NCI-H2171 treated with DMSO at 0.1 percent for 48 hours (cell line): ENCODE results near the gene LPIN1.

Experiments
- DNase-seq: peaks from one replicate; lab custom pipeline; 2025; lab: John Stamatoyannopoulos, UW

The LPIN1 gene

DNA sequence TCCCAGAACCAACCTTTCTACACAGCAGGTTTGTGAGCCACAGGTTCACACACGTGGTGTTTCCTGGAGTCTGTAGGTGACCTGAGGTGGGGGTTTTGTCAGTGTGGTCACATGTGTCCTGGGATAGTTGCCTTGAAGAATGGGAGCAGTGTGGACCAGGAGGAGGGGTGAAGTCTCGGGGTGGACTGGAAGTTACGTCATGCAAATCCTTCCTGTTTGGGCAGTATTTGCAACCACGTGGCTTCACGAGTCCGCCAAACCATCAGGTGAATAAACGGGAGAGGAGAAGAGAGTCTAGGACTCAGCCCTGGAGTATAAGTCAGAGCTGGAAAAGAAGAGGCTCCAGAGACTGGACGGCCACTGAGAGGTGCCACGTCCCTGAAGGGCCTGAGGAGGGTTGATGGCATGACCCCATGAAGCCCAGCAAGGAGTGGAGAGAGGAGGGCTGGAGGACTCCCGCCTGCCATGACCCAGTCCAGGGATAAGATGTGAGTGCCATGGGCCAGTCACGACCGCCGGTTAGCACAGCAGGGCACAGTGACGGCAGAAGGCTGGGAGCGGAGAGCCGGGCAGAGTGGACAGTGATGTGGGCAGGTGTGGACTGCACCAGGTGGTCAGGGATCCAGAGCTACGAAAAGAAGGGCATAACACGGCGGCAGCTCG is 16.5 kb downstream of the LPIN1 start:
- DNase-seq, result no peak

DNA sequence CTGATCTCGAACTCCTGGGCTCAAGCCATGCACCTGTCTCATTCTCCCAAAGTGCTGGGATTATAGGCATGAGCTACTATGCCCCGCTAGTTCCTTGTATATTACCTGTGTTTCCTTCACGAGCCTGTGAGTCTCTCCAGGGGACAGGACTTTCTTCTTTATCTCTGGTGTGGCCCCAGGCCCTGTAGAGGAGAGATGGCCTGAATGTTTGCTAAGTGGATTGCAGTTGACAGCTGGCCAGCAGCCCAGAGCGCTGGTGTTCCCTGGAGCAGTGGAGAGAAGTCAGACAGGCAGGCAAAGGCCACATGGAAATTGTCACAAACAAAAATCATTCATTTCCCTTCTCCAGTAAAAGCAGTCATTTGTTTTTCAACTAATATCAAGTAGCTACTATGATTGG is 17.9 kb downstream of the LPIN1 start:
- no peak for DNase-seq

DNA sequence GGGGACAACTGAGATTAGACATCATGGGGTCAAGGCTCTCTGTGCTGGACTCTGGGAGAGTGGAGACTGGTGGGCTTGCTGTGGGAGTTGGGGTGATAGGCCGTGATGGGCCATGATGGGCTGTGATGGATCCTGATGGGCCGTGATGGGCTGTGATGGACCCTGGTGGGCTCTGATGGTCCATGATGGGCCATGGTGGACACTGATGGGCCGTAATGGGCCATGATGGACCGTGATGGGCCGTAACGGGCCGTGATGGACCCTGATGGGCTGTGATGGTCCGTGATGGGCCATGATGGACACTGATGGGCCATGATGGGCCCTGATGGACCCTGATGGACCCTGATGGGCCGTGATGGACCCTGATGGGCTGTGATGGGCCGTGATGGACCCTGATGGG is 18.5 kb downstream of the LPIN1 start:
- no peak for DNase-seq

DNA sequence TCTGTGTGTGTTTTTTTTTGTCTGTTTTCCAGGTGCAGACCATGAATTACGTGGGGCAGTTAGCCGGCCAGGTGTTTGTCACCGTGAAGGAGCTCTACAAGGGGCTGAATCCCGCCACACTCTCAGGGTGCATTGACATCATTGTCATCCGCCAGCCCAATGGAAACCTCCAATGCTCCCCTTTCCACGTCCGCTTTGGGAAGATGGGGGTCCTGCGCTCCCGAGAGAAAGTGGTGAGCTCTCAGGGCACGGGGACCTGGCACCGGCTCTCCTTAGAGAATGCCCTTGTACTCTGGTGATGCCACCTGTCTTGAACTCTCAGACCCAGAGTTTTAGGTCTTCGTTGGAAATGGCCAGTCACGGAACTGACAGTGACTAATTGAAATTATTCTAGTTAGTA is 19.1 kb downstream of the LPIN1 start:
- DNase-seq, result no peak

DNA sequence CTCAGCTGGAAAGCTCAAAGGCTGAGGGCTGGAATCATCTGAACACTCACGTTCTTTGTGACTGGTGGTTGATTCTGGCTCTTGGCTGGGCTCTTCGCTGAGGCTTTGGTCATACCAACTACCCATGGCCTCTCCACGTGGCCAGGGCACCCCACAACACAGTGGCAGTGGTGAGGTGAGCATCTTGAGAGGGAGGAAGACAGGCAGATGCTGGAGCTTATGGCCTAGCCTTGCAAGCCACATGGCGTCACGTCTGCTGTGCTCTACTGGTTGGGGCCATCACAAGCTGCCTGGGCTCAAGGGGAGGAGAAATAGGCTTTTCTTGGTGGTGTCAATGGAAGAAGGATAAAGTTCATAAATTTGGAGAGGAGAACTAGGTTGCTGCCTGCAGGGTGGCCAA is 19.6 kb downstream of the LPIN1 start:
- DNase-seq, result no peak

DNA sequence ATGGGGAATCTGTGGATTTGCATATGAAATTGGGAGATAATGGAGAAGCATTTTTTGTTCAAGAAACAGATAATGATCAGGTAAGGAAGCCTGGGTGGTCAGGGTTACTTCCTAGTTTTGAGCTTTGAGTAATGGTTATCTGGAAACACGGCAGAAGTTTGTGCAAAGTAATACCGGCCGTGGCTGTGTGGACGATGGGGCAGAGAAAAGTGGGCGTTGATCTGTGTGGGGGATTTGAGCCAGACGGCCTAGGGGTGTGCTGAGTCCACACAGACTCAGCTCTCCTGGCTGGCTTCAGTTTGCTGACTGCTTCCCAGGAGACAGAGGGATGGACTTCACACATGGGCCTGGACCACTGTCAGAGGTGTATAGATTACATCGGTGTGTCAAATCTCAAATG is 21.3 kb downstream of the LPIN1 start:
- no peak for DNase-seq

DNA sequence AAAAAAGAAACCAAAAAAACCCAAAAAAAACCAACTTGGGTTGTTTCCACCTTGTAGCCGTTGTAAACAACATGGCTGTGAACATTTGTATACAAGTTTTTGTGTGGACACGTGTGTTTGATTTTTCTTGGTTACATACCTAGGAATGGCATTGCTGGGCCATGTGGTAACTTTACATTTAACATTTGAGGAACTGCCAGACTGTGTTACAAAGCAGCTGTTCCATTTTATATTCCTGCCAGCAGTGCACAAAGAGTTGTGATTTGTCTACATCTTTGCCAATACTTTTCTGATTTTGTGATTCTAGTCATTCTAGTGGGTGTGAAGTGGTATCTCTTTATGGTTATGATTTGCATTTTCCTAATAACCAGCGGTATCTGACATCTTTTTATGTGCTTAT is 22.5 kb downstream of the LPIN1 start:
- DNase-seq, result no peak

DNA sequence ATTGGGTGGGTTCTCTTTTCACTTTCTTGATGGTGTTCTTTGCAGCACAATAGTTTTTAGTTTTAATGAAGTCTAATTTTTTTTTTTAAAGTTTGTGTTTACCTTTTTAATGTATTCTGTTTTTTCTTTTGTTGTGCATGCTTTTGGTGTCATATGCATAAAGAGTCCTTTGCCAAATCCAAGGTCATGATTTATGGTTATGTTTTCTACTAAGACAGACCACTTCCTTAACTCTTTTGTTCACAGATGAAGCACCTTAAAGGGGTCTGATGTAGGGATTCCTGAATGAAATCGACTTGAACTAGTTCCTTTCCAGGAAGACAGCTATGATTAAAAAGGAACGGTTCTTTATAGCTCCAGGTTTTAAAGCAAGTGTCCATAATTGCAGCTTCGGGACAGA is 23.1 kb downstream of the LPIN1 start:
- DNase-seq, result no peak

DNA sequence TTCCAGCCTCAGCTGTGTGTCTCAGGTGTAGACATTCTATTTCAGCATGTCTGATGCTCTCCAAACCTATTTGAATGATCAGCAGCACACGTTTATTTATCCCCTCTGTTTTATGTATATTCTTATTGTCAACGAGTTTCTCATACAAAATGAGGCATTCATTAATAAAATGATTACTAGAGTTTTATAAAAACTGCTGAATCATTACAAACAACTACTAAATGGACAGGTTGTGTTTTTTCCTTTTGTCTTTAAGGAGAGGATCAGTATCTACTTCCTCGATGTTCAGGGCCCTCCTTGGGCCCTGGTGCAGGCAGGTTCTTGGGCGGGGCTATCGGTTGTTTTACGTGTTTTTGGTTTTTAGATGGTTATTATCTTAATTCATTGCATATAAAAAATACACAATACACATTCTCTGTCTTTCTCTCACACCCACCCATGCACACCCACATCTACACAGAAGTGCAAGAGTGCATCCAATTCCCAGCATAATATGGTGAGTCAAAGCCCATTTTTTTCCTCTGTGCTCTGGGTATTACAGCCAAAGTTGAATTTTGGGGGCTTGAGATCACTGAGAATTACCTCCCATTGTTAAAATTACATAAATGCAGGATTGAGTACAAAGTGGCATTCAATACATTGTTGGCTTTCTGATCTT is 24.2 kb downstream of the LPIN1 start:
- DNase-seq, result no peak

DNA sequence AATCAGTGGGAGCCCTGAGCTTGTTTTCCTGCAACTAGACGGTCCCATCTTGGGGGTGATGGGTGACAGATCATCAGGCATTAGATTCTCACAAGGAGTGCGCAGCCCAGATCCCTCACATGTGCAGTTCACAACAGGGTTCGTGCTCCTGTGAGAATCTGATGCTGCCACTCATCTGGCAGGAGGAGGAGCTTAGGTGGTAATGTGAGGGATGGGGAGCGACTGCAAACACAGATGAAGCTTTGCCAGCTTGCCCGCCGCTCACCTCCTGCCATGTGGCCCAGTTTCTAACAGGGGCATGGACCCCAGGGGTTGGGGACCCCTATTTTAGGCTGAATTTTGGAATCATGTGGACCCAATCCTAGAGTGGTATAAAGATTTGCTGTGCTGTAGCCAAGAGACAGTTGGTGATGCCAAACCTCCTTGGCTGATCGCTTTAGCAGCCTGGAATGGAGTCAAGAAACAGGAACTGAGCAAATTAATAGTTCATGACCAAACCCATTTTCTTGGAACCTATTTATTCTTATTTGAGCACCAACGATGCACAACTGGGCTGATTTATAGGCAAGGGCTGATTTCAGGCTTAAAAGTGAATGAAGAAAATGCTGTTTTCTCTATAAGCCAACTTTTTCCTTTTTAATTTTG is 25.7 kb downstream of the LPIN1 start:
- DNase-seq, result no peak

DNA sequence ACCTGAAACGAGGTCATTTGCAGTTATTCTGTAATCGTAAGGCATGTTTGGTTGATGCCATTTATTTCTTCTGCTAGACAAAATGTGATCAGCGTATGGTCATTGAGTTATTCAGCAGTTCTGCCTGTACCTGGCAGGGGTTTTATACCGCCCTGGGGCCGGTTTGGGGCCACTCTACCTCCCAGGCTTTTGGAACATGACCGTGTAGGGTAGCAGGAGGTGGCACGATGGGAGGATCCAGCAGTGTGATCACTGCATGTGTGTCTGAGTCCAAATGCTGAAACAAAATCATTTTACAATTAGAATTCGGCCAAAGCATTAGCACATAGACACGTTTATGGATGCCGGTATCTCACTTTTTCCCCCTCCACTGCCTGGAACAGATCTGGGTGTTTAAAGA is 26.7 kb downstream of the LPIN1 start:
- DNase-seq, result no peak

DNA sequence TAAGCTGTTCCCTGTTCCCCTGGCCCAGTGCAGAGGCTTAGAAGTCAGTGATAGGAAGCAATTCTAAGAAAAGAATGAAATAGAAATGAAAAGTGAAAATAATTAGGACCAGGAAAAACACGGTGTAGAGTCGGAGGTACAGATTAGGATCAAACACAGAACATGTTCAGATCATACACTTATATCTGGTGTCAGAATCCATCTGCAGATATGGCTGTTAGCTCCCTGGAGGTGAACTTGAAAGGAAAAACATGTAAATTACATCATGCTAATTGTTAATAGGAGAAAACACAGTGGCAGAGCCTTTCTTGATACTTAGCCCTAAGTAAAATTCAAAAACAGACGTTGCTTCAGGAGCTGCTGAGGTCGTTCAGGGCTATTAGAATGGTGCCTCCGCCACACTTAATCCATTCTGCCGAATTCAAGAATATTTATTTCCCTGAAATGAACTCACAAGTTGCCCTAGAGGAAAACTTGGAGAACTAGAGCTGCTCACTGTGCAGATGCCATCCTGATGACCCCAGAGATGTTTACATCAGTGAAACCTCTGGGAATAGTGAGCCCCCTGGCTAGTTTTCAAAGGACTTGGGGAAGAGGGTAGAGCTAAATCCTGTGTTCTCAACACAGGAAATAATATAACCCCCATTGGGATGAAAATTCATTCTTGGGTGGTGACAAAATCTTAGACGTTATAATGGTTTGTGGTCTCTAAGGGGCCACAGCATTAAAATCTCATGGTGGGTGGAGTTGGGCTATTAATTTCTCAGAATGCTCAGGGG is 27.5 kb downstream of the LPIN1 start:
- no peak for DNase-seq

DNA sequence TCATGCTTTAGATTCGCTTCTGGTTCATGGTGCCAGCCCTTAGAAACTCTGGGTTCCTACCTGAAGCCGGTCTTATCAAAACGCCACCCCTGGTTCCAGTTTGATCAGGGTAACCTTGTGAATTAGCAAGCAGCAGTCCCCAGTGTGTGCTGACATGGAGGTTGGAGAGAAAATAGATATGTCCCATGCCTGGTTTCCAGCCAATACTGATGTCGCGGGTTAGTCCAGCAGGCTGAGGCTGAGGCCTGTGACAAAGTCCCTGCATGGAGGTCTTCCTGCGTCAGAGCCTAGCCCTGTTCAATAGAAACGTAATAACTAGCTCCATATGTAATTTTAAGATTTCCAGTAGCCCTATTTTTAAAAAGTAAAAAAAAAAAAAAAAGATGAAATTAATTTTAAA is 28.2 kb downstream of the LPIN1 start:
- DNase-seq, result no peak

DNA sequence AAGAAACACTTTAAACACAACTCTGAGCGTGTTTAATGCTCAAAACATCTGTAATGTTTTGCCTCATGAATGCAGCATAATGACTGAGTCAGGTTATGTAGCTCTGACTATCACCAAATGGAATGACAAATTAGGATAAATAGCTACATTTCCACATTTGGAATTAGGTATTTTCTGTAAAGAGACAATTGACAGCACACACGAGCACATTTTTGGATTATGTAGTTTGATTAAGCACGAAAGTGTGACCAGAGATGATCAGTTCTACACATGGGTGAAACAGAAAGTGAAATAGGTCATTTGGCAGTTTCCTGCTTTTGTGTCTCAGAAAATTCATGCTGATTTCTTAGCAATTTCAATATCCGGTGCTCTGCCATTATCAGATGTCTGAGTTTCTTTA is 29.0 kb downstream of the LPIN1 start:
- no peak for DNase-seq

DNA sequence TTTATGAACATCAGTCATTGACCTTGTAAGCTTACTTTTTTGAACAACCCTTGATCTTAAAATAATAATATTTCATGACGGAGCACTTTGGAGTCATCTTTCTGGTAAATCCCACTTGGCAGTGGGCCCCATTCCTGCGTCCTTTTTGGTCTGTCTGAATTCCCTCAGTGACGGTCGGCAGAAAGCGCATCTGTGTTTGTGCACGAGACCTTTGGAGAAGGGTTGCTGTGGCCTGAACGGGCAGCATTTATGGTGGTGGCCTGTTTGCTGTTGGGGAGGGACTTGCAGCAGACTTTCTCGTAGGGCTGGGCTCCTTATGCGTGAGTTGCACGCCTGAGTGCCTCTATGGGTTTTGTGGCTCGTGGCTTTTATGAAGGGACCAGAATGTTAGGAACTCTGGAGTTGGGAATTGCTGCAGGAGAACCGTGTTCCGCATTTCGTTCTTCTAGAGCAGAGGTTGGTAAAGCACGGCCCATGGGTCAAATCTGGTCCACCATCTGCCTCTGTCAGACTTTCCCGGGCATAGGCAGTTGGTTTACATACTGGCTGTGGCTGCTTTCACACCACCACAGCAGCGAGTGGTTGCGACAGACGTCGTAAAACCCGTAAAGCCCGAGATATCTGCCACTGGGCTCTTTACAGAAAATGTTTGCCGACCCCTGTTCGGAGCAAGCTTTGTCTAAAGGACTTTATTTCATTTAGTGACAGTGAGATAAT is 30.8 kb downstream of the LPIN1 start:
- no peak for DNase-seq

DNA sequence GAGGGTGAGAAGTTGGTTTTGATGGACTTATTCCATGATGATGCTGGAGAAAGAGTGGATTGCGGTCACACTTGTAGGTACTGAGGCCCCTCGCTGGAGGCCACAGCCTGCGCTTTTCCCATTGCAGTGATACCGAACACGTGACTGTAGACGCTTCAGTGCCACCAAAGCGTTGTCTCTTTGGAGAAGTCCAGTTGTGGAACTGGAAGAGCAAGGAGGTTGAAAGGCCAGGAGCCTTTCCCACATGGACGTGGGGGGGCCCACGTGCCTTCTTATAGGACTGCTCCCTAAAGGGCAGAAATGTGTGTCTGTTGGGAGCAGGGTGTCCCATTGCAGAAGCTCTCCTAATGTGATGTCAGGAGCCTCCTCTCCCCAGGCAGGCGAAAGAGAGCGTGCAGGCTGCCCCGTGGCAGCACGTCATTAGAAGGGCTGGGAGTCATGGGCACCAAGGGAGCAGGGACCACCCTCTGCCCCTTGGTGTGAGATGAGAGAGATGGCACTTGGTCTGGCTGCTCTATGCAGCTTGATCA is 31.5 kb downstream of the LPIN1 start:
- DNase-seq, result no peak

DNA sequence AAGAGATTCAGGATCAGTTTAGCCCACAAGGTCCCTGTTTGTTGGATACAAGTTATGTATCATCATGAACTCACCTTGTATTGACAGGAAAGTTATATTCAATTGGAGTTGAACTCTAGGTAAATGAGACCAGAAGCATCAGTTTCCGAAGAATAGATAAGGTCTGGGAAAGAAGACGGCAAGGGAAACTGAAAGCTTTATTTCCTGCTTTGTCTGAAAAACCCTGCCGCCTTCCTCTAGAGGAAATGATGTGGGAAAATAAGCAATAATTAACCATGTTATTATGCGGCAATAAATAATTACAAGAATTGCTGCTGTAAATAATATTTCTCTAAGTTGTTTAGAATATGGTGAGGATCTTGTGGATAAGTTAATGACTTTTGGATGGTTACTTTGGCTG is 32.0 kb downstream of the LPIN1 start:
- DNase-seq, result no peak

DNA sequence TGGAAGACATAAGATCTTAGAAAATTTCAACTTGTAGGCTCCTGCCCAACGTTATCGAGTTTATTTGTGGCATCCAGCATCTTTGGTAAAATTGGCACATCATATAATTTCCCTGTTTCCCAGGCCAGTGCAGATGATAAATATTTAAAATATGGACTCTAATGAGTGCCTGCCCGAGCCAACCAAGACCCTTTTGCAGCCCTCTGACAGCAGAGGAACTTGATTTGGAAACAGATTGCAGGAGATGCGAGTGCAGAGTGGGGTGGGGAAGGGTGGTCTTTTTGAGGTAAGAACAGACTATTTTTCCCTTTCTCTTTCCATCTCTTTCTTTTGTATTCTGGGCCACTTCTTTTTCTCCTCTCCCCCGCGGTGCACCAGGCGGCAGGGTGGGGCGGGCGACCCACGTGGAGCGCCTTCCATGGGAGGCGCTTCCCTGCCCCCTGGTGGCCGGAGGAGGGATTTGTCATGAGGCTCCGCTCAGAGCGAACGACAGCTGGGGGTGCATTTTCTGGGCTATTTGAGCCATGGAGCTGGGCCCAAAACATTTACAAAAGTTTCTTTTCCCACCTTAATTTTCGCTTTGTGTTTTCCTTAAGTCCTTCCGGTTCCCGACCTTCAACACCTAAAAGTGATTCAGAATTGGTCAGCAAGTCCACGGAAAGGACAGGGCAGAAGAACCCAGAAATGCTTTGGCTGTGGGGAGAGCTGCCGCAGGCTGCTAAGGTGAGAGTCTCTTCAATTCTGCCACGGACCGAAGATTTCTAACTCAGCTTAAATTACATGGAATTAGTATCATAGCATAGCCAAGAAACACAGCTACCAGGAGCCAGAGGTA is 32.7 kb downstream of the LPIN1 start:
- peak; percentile 72 for DNase-seq

DNA sequence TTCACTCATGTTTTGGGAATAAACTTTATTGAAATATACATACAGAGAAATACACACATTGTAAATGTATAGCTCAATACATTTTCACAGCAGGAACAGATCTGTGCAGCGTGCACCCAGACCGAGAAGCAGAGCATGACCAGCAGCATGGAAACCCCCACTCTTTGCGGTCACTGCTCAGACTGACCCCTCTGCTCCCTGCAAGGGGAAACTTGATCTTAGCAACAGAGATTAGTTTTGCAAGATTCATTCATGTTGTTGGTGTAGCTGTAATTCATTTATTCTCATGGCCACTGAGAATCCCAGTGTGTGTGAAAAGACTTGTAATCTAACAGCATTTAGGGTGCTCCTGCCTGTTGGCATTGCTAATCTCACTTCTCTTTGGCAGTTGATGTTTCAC is 35.2 kb downstream of the LPIN1 start:
- DNase-seq, result no peak

DNA sequence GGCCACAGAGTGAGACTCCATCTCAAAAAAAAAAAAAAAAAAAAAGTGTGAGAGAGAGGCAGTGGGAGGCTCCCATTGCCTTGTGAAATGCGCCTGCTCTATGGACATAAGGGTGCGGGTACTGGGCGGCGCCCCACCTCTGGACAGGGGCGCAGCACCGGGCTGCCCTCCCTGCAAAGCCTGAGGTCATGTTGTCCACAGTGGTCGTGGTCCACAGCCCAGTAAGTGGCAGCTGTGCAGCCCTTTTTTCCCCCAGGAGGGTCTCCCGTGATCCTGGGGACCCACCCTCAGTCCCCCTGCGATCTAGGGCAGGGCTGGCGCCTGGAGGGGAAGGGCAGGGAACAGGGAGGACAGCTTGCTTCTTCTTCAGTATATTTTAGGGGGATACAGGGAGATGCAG is 37.8 kb downstream of the LPIN1 start:
- DNase-seq, result no peak
